Lung (tissue), 12 donors: Measurements from ENCODE around the gene INAFM2. TPM values are rescaled to one million over a fixed set of nuclear protein-coding genes. Genes with fewer than 3 reads are reported as not detected.
A peak's percentile ranks its signal among the peaks of the same experiment; 100 is the strongest.

Experiments used
- ATAC-seq: fragments of 200-7000 bp; cut with Tn5 transposase; one replicate; pipeline ENCODE4 v1.9.1; 2020; ENCODE audit warnings: moderate number of reproducible peaks; ENCODE audit not compliant: insufficient read depth, low FRiP score
- DNase-seq, 3 donors: peaks; one replicate each; pipeline ENCODE4 v3.0.0-alpha.2; 2013 to 2017
- H3K27ac ChIP-seq, 2 donors: one replicate each; pipeline ENCODE4 v1.5.1; 2013; ENCODE audit warnings: mild to moderate bottlenecking in 2 of 2, moderate library complexity in 2 of 2, control low read depth in 1 of 2, inconsistent platforms in 1 of 2, low read depth in 1 of 2, low read length in 1 of 2
- H3K27me3 ChIP-seq, 3 donors: one replicate each; pipeline ENCODE4 v1.5.1; 2013; ENCODE audit warnings: low read length in 2 of 3; ENCODE audit not compliant: control insufficient read depth in 3 of 3, insufficient read depth in 3 of 3
- H3K36me3 ChIP-seq, 4 donors: one replicate each; pipeline ENCODE4 v1.5.1; 2013; ENCODE audit warnings: low read length in 4 of 4, mild to moderate bottlenecking in 1 of 4, moderate library complexity in 1 of 4; ENCODE audit not compliant: control insufficient read depth in 4 of 4, insufficient read depth in 4 of 4
- H3K4me1 ChIP-seq, 5 donors: one replicate each; pipeline ENCODE4 v1.5.1; 2013; ENCODE audit warnings: low read length in 5 of 5, mild to moderate bottlenecking in 2 of 5, moderate library complexity in 1 of 5; ENCODE audit not compliant: control insufficient read depth in 5 of 5, insufficient read depth in 5 of 5
- H3K4me3 ChIP-seq: one replicate; pipeline ENCODE4 v1.5.1; 2013; ENCODE audit warnings: mild to moderate bottlenecking, control low read depth, moderate library complexity
- H3K9ac ChIP-seq, 2 donors: one replicate each; pipeline ENCODE4 v1.5.1; 2013; ENCODE audit warnings: low read length in 2 of 2, control low read depth in 1 of 2; ENCODE audit not compliant: insufficient read depth in 1 of 2
- H3K9me3 ChIP-seq, 4 donors: one replicate each; pipeline ENCODE4 v1.5.1; 2013; ENCODE audit warnings: low read length in 3 of 4, mild to moderate bottlenecking in 1 of 4, moderate library complexity in 1 of 4; ENCODE audit not compliant: control insufficient read depth in 4 of 4, insufficient read depth in 3 of 4
- CTCF ChIP-seq: IDR thresholded peaks from 2 replicates; pipeline ENCODE4 v1.5.1; 2012; ENCODE audit warnings: mild to moderate bottlenecking; ENCODE audit errors: control extremely low read depth, extremely low read depth
- WGBS, 2 donors: extraction: QIAGEN DNeasy Blood & Tissue Kit; methylation state at CpG; one replicate each; pipeline ENCODE4 v1.1.7; 2013; 5-methylcytosine and 5-hydroxymethylcytosine counted together
- polyA plus RNA-seq, 2 donors: library from polyadenylated mRNA; stranded (reverse); fragments of 200-250 nt; gene quantifications; one replicate each; pipeline ENCODE4 v1.2.1, GENCODE V29; 2013
- total RNA-seq, 2 donors: library from RNA; depleted of rRNA in 1 of 2; stranded (reverse); fragments of >200 nt in 1 of 2; gene quantifications; one replicate each; pipeline ENCODE4 v1.2.1, GENCODE V29; 2014 to 2021
- donor health status: control.
- donor health status: control.
- donor health status: Bipolar disorder and iron deficiency.
- donor health status: healthy.
- donor health status: DM: yes; HTN: yes; CAD: no.

INAFM2 gene
- total and polyA plus RNA-seq, 4 donors = 12.8 to 31.1 (median 19.0) TPM

- WGBS, 2 donors = 94 to 96% methylated on average over 13 of the region's 13 CpGs
- DNase-seq (no peak), ATAC-seq (no peak)
- no peak overlapping the region for H3K9ac ChIP-seq
- H3K9me3 ChIP-seq = no peaks in the 10 kb centered on the region
- no peak overlapping the region for H3K4me3 ChIP-seq
- H3K36me3 ChIP-seq = no peaks in the 10 kb centered on the region
- no peaks in the 10 kb centered on the region for H3K27me3 ChIP-seq
- TF ChIP-seq CTCF = no peak
- H3K4me1 ChIP-seq = peaks cover 0 to 13% (median 0%) of the 10 kb centered on the region in 5 donors
- no peak overlapping the region for H3K27ac ChIP-seq
These were observed 46.5 kb downstream of the INAFM2 start for GRCh38 chr15:40369971-40370370.

DNA sequence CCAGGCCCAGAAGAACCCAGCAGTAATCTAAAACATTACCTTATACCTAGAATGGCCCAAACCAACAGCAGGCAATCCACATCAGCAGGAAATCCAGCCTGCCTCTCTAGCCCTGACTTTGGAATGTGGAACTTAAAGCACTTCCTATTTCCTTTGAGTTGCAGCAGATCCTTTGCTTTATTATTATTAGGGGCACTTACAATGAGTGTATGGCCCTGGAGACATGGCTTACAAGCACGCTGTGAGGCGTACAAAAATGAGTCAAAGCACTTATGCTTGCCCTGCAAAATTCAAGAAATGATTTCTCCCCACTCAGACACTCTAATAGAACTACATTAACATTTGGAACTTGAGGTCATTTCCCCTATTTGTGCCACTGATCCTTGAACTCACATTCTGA is 49.5 kb downstream of the INAFM2 start:
- Histone ChIP-seq H3K4me1 (peaks cover 0 to 6% (median 0%) of the 10 kb centered on the region in 5 donors), H3K9ac (no peak overlapping the region), H3K4me3 (no peak overlapping the region), H3K27me3 (peaks cover 0 to 2% (median 0%) of the 10 kb centered on the region in 3 donors), H3K9me3 (no peaks in the 10 kb centered on the region), H3K27ac (no peak overlapping the region), H3K36me3 (no peaks in the 10 kb centered on the region)
- DNase-seq = peak in 1 of 3 donors; percentile 39
- peak; percentile 28 for ATAC-seq
- no peak for TF ChIP-seq CTCF
- 43 to 63% methylated on average over 2 of the region's 2 CpGs for WGBS, 2 donors

Other genes starting within 250 kb of the INAFM2 start
- 10 to 100 TPM; 11.5 to 42.5 TPM for gene BMF, start 214.8 kb upstream of the INAFM2 start, total RNA-seq
- 10 to 100 TPM in 1 of 2 donors, 1 to 10 TPM in 1; 8.8 to 10.8 TPM for gene BMF, start 214.8 kb upstream of the INAFM2 start, polyA plus RNA-seq
- gene BUB1B, start 162.6 kb upstream of the INAFM2 start, total RNA-seq = 1 to 10 TPM; 1.8 to 8.0 TPM
- 1 to 10 TPM; 1.1 to 2.3 TPM for gene BUB1B, start 162.6 kb upstream of the INAFM2 start, polyA plus RNA-seq
- 10 to 100 TPM in 1 of 2 donors, 1 to 10 TPM in 1; 8.4 to 10.4 TPM for gene PAK6, start 84.6 kb upstream of the INAFM2 start, total RNA-seq
- 1 to 10 TPM; 5.8 to 6.1 TPM for gene PAK6, start 84.6 kb upstream of the INAFM2 start, polyA plus RNA-seq
- not detected for gene ANKRD63, start 40.6 kb upstream of the INAFM2 start, total RNA-seq
- gene ANKRD63, start 40.6 kb upstream of the INAFM2 start, polyA plus RNA-seq = not detected
- gene PLCB2, start 15.8 kb upstream of the INAFM2 start, total RNA-seq = 10 to 100 TPM; 17.9 to 76.7 TPM
- gene PLCB2, start 15.8 kb upstream of the INAFM2 start, polyA plus RNA-seq = 10 to 100 TPM; 47.5 to 54.9 TPM
- 10 to 100 TPM in 1 of 2 donors, 1 to 10 TPM in 1; 4.4 to 42.1 TPM for gene CCDC9B, start 17.2 kb downstream of the INAFM2 start, total RNA-seq
- gene CCDC9B, start 17.2 kb downstream of the INAFM2 start, polyA plus RNA-seq = 10 to 100 TPM in 1 of 2 donors, 1 to 10 TPM in 1; 7.0 to 22.8 TPM
- not detected for gene PHGR1, start 27.3 kb downstream of the INAFM2 start, total RNA-seq
- gene PHGR1, start 27.3 kb downstream of the INAFM2 start, polyA plus RNA-seq = 1 to 10 TPM in 1 of 2 donors, under 1 TPM in 1; 0.84 to 1.0 TPM
- 1 to 10 TPM in 1 of 2 donors, under 1 TPM in 1; 0.23 to 1.3 TPM for gene DISP2, start 34.5 kb downstream of the INAFM2 start, total RNA-seq
- gene DISP2, start 34.5 kb downstream of the INAFM2 start, polyA plus RNA-seq = 1 to 10 TPM in 1 of 2 donors, under 1 TPM in 1; 0.06 to 2.5 TPM
- 10 to 100 TPM; 14.8 to 16.6 TPM for gene KNSTRN, start 59.0 kb downstream of the INAFM2 start, total RNA-seq
- gene KNSTRN, start 59.0 kb downstream of the INAFM2 start, polyA plus RNA-seq = 10 to 100 TPM in 1 of 2 donors, 1 to 10 TPM in 1; 7.5 to 13.2 TPM
- gene IVD, start 82.1 kb downstream of the INAFM2 start, total RNA-seq = 10 to 100 TPM; 51.0 to 87.8 TPM
- gene IVD, start 82.1 kb downstream of the INAFM2 start, polyA plus RNA-seq = 10 to 100 TPM; 41.4 to 47.6 TPM
- gene BAHD1, start 117.3 kb downstream of the INAFM2 start, total RNA-seq = 10 to 100 TPM; 11.3 to 28.1 TPM
- gene BAHD1, start 117.3 kb downstream of the INAFM2 start, polyA plus RNA-seq = 10 to 100 TPM; 12.8 to 14.5 TPM
- 10 to 100 TPM; 13.6 to 20.0 TPM for gene CHST14, start 147.3 kb downstream of the INAFM2 start, total RNA-seq
- 10 to 100 TPM in 1 of 2 donors, 1 to 10 TPM in 1; 9.8 to 10.4 TPM for gene CHST14, start 147.3 kb downstream of the INAFM2 start, polyA plus RNA-seq
- 10 to 100 TPM; 24.5 to 31.8 TPM for gene CCDC32, start 241.3 kb downstream of the INAFM2 start, total RNA-seq
- gene CCDC32, start 241.3 kb downstream of the INAFM2 start, polyA plus RNA-seq = 10 to 100 TPM; 29.3 to 31.2 TPM
- 1 to 10 TPM; 5.2 to 9.4 TPM for gene RPUSD2, start 245.6 kb downstream of the INAFM2 start, total RNA-seq
- 1 to 10 TPM; 7.2 to 9.3 TPM for gene RPUSD2, start 245.6 kb downstream of the INAFM2 start, polyA plus RNA-seq